HG03457 (cell line): ENCODE data around the gene NRXN3.
"Not testable (repeated sequence)": the region's sequence is repeated elsewhere in the genome, so short reads cannot be mapped to it uniquely, and the experiment has no call there.

Source experiments
- ATAC-seq: cut with Tn5 transposase; IDR thresholded peaks from one replicate; pipeline ENCODE4 v1.9.1; 2021; ENCODE audit warnings: moderate number of reproducible peaks; ENCODE audit not compliant: unreplicated experiment

The NRXN3 gene

DNA sequence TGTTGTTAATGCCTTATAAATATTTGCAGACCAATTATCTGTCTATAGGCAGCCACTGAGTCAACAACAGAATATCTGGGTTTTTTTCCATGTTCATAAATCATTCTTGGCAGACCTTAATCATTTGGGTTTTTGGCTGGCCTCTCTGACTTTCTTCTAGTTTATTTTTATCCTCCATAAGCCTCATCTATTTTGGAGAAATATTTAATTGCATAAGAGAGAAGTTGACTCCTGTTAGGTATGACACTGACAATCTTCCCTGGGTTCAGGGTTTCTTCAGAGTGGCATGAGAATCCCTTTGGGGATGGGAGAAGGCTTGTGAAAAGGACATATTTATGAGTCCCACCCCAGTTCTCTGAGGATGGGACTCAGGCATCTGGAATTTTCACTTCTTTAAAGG is 299.8 kb downstream of the NRXN3 start:
- ATAC-seq: no peak

DNA sequence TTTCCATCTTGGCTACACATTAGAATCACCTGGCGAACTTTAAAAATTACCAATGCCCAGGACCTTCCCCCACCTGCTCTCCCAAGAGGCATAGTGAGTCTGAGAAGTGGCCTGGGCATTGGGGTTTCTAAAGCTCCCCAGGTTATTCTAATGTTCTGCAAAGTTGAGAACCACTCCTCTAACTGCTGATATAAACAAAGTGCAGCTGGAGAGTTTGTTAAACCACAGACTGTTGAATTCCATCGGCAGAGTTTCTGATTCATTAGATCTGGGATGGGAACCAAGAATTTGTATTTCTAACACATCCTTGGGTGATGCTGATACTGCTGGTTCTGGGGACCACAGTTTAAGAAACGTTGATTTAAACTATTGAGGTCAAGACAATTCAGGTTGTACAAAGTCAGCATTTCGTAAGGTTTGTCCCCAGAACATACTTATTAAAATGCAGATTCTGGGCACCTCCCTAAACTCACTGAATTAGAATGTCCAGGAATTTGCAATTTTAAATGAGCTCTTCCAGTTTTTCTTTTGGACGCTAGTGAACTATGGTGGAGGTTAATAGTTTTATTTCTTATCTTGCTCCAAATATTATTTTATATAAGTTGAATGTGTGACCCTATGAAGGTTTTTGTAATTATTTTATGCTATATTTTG is 309.1 kb downstream of the NRXN3 start:
- no peak for ATAC-seq

DNA sequence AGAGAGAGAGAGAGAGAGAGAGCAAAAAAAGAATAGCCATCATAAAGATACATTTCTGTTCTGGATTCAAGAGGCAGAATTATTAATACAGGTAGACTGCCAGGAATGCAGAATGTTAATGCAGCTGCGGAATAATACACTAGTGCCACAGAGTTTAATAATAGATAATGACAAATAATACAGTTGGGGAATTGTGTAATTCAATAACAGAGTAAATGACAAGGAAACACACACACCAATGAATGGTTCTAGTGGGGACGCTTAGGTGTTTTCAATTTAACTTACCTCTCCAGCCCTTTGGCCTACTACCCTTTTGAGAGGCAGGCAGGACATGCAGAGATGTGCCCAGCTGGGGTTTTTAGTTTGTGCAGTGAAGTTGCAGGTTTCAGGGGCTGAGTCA is 313.9 kb downstream of the NRXN3 start:
- no peak for ATAC-seq

DNA sequence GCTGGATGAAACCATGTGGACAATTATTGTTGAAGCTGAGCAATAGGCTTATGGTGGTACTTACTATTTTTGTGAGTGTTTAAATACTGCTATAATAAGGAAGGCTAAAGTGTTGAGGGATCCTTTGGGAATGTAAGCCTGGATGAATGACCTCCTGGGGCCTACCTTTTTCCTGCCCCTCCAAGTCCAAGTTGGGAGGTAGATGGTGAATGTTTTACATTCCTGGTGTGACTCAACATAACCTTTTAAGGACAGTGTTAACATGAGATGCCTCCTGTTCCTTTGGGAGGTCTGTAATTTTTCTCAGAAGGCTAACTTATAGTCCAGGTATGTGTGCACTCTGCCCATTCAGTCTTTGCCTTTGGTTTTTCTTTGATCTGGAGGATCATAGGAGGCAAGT is 315.9 kb downstream of the NRXN3 start:
- ATAC-seq: no peak

DNA sequence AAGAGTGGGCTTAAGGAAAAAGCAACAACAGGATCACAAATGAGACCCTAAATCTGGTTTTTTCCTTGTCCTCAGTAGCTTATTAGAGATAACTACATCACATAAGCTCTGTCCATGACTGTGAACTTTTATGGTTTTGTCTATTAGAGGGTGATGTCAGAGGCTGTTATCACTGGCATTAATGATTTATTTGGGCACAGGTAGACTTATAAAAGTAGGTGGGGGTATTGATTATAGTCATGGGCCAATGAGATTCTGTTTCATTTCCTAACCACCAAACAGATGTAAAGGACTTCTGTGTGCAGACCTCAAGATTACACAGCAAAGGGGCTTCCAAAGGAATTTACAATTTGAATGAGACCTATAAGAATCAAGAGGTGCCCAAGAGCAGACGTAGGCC is 316.4 kb downstream of the NRXN3 start:
- ATAC-seq: no peak

DNA sequence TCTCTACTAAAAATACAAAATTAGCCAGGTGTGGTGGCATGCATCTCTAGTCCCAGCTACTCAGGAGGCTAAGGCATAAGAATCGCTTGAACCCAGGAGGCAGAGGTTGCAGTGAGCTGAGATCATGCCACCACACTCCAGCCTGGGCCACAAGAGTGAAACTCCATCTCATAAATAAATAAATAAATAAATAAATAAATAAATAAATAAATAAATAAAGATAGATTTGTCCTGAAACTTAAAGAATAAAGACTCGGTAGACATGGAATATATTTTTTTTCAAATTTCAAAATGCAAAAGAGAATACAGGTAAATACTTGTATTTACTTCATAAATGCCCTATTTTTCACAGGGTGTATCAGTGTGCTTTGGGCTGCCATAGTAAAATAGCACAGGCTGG is 317.4 kb downstream of the NRXN3 start:
- not testable (repeated sequence) for ATAC-seq

DNA sequence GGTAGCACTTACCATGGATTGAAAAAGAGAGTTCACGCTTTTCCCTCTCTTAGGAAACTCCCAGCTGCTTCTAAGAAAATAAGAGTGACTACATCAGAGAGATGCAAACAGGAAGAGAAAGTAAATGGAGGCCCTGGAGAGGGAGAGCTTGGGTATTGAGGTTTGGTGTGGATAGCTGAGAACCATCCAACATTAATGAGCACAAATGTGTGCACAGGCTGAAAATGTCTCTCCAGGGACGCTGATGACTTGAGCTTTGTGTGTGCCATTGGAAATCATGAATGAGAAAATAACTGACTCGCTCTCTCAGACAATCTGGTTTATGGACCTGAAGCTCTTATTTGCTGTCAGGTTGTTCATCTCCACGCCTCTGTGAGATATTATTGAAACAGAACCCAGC is 318.8 kb downstream of the NRXN3 start:
- no peak for ATAC-seq

DNA sequence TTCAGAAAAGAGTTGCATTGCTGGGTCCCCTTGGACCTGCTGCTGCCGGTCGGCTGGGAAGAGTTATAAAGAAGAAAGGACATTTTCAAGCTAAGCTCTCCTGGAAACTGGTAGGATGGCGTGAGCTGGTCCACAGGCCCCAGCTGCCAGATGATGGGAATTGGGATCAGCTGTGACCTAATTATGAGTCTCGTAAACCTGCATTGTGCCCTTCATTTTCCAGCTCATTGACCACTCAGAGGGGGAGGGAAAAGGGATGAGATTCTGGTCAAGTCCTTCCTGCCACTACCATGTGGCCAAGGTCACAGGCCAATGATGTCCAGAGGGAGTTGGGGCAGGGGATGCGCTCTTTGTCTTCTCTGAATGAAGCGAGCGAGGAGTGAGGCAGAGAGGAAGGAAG is 320.9 kb downstream of the NRXN3 start:
- no peak for ATAC-seq

DNA sequence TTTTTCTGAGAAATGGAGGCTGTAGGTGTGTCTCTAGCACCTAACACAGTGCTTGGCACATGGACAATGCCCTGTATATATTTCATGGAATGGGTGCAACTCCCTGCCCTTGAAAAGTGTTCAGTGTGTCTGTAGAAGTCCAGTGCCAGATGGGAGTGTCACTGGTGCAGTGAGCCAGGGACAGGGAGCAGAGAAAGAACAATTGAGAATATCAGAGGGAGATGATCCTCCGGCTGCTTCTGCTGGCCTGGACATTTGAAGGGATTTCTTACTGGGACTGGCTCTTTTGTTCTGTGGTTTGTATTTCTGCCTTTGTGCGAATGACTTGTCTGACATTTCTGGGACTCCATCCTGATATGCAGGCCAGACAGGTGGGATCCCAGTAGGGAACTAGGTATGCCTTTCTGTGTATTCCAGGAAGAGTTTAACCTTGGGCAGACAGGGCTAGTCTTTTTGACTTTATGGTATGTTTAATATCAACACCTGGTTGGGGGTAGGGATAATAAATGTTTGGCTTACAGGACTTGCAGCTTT is 328.0 kb downstream of the NRXN3 start:
- ATAC-seq: no peak

DNA sequence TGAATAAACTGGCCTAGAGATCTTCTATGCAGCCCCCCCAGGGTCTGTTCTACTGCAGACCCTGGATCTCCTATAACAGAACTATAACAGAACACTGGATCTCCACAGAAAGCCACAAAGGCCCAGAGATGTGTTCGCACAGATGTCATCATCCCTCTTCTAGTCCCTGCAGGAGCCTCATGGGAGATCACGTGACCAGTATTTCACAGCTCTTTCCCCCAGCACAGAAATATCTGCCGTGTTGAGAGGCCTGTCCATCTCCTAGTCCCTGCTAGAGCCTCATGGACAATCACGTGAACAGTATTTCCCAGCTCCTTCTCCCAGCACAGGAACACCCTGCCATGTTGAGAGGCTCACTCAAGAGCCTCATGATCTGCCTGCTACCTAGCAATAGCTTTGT is 331.7 kb downstream of the NRXN3 start:
- no peak for ATAC-seq

DNA sequence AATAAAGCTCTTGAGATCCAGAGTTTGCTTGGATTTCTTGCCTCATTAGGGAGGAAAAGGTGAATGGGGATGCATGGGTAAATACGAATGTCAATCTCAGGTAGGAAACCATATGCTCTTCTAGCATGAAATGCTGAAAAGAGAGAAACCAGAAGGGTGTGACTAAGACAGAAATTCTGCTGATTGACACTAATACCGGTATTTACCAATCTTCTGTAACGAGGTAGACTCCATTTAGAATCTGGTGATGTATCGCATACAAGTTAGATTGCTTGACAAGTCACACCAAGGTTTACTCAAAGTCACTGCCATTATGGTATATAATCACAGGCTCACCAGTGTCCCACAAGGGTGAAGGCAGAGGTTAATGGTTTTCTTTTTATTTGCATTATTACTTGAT is 337.9 kb downstream of the NRXN3 start:
- ATAC-seq: no peak

DNA sequence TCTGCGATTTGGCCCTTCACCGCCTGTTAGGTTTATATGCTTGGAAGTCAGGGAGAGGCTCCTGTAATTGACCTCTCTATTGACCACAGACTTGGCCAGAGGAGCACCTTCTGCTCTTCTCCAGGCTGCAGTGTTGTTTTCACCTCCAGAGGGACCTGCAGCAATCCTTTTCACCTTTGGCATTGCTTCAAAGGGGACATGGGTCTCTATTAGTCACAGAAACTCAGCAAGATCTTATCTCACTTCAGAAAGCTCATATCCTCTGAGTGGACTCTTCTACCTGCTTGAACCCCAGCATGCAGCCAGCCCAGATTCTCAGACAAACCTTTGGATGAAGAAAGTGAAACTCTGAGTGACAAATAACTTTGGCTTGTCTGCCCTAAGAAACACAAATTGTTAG is 339.3 kb downstream of the NRXN3 start:
- no peak for ATAC-seq

DNA sequence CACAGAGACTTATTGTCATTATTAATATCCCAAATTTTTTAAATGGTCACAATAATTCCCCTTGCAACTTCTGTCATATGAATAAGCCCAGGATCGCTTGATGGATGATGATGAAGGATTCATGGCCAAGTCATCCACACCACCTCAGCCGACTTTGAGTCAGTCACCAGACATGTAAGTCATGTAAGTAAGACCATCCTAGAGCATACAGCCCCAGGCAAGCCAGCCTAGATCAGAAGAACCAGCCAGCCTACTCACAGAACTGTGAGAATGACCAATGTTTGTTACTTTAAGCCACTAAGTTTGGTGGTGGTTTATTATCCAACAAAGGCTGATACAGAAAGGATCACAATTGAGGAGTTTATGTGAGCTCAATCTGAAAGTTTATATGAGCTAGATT is 341.8 kb downstream of the NRXN3 start:
- no peak for ATAC-seq

DNA sequence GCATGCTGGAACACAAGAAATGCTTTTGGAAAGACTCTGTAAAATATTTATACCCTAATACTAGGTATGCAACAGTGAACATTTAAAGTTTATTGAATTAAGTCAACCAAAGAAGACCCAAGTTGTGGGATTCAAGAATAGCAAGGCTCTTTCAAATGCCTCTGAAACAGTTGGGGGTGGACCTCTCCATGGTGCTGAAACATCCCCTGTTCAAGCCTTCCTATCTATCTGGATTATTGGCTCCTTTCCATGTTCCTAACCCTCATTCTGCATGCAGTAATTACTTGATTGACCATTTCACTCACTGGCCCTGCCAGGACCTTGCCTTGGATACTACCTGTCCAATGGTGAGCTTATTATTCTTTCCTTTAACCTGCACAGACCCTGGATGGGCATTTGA is 349.7 kb downstream of the NRXN3 start:
- ATAC-seq: no peak

DNA sequence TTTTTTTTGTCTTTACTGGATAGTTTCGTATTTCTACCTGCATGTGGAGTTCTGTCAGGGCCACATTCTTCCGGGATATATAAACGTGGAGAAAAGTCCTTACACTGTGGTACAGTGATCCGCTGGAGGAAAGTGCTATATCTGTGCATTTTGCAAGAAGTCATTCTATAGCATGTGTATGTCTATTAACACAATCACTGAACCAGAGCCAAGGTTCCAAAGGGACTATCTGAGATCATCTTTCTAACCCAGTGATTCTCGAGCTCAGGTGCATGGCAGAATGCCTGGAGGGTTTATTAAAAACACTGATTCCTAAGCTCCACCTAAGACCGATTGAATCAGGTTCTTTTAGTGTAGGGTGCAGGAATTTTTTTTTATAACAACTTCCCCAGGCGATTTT is 354.0 kb downstream of the NRXN3 start:
- no peak for ATAC-seq

DNA sequence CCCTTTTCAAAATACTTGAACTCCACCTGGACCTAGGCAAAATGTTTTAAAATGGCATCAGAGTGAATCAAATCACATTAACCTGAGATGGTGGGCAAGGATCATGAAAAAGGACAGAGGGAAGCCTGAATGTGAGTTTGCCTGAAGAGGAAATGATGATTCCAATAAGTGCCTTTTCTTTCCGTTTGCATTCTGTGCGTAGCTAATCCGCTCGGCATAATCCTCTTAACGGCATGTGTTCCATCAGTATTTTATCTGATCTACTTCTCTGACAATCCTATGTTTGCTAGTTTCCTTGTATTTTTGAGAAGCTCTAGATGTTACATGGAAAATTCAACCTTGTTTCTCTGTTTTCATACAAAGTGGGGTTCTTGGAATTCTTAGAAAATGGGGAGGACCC is 354.6 kb downstream of the NRXN3 start:
- ATAC-seq: no peak

DNA sequence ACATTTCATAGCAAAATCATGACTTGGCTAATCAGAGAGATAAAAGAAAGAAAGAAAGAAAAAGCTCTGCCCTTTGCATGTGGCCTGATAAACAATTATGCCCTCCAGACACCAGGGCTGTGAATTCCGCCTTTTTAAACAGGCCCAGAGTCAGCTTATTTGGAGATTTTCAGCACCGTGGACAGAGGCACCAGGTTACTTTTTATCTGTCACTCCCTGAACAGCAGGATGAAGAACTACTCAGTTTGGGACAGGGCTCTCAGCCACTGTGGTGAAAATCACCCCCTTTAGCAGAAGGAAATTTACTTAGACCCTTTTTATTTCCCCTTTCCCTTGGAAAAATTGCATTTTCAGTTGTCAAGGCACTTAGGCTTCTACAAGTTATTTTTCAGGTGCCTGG is 359.9 kb downstream of the NRXN3 start:
- no peak for ATAC-seq

DNA sequence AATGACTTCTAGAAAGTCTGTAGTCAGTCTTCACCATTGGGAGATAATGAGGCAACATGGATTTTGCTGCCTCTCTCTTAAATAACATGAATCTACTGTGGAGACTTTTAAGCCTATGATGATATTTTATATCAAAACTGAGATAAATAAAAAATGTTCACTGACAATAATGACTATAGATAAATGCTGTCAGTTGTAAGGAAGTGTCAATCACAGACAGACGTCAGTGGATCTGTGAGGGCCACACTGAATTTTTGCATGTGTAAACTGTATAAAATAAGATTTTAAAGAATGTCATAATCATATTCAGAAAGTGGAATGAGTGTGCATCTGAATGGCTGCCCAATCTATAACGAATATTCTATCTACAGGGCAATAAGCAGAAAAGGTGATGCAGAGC is 364.0 kb downstream of the NRXN3 start:
- no peak for ATAC-seq

DNA sequence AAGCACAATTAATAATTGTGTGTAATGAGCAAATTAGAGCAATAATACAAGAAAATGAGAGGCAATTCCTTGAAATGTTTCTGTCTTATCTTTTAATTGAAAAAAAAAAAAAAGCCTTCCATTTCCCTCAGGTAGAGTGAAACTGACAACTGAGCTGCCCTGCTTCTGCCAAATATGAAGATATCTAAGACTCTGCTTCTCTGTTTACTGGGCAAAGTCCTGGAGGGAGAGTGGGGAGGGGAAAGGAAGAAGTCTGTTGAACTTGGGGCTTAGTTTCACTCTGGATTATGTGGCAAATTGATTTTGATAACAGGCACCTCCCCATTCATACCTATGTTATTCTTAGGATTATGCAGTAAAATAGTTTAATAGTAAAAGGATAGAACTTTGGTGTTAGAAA is 364.9 kb downstream of the NRXN3 start:
- no peak for ATAC-seq

DNA sequence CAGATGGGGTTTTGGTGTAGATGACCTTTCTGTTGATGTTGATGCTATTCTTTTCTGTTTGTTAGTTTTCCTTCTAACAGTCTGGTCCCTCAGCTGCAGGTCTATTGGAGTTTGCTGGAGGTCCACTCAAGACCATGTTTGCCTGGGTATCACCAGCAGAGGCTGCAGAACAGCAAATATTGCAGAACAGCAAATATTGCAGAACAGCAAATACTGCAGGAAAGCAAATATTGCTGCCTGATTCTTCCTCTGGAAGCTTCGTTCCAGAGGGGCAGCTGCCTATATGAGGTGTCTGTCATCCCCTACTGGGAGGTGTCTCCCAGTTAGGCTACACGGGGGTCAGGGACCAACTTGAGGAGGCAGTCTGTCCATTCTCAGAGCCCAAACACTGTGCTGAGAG is 371.6 kb downstream of the NRXN3 start:
- not testable (repeated sequence) for ATAC-seq

DNA sequence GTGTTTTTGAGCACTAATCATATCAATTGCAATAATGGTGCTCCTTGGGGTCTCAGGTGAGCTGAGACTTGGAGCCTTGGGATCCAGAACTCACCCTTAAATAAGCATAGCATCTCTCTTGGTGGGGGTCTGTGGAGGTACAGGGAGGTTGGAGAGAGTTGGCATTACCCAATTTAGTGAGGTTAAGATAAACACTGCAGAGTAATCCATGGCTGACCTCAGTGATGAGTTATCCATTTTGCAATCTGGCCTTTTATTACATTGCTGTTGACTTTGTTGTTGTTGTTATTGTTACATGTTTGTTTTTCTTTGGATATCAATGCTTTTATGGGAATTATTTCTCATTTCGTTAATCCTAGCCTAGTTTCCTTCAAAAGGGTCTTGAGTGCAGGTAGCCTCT is 373.3 kb downstream of the NRXN3 start:
- ATAC-seq: no peak

DNA sequence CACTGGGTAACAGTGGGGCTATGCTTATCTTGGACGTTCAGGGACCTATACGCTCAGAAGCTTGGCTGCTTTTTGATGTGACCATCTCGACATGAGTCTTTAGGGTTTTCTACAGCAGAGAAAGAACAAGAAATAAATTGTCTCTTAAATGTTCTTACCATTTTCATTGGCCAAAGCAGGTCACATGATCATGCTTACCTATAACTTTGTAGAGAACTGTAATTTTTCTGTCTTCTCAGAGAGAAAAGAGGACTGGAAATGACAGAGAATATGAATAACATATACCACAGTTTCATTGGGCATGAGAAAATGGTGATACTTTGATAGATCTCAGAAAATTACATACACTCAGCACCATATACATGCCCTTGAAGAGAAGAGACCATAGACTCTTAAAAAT is 390.9 kb downstream of the NRXN3 start:
- ATAC-seq: no peak
